Amniotic epithelial cell (primary cell): ENCODE measurements around the gene NOSIP.
"Not testable (repeated sequence)": the region's sequence is repeated elsewhere in the genome, so short reads cannot be mapped to it uniquely, and the experiment has no call there.

Experiments
- DNase-seq: peaks from one replicate; pipeline ENCODE4 v3.0.0-alpha.2; 2010; ENCODE audit warnings: low read depth

The NOSIP gene

GRCh38 chr19:49580264-49581006, at the start of gene NOSIP:
Gene NOSIP, minus strand, starts transcription at chr19:49580556. Its CDS starts 19,865 bp downstream, at chr19:49560691.
- DNase-seq = peak; percentile 95

DNA sequence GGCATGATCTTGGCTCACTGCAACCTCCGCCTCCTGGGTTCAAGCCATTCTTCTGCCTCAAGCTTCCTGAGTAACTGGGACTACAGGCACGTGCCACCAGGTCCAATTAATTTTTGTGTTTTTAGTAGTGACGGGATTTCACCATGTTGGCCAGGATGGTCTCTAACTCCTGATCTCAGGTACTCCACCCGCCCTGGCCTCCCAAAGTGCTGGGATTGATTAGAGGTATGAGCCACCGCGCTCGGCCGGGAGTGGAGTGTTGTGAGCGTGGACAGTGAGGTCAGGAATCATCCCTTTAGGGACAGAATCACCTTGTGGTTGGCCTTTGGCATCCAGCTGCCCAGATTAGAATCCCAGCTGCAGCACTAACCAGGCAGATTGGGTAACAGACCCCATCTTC, 49.3 kb upstream of the NOSIP start:
- DNase-seq = no peak

DNA sequence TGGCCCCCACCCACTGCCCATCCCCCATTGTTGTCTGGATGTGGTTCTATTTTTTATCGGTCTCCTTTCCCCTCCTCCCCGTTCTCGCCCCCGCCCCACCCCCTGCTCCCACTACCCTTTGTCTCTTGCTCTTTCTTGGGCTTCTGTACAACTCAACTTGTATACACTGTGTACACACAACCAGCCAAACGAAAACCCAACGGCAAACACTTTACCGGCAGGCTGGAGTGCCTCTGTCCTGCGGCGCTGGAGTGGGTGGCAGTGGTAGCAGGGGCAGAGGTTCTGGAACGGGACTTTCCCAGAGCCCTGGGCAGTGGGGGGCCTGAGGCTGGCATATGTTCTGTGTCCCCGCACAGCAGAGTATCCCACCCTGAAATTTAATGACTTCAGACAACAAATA, 45.9 kb upstream of the NOSIP start:
- DNase-seq = no peak

- DNase-seq = no peak
Observed at GRCh38 chr19:49624967-49625910, 44.9 kb upstream of the NOSIP start.

DNA sequence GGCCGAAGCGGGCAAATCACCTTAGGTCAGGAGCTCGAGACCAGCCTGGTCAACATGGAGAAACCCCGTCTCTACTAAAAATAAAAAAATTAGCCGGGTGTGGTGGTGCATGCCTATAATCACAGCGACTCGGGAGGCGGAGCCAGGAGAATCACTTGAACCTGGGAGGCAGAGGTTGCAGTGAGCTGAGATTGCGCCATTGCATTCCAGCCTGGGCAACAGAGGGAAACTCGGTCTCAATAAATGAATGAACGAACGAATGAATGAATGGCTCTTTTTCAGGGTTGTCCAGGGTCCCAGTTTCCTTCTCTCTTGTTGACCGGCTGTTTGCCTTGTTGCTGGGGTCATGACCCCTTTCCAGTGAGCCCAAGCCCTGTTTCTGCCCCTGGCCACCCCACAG, 37.5 kb upstream of the NOSIP start:
- not testable (repeated sequence) for DNase-seq

DNA sequence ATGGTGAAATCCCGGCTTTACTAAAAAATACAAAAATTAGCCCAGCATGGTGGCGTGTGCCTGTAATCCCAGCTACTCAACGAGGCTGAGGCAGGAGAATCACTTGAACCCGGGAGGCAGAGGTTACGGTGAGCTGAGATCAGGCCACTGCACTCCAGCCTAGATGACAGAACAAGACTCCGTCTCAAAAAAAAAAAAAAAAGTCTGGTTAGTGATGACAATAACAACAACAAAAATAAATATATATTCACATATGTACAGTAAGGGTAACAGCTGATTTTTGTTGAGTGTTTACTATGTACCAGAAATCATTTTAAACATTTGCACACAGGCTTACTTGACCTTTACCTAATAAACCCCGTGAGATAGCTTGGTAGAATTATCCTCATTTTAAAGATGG, 36.6 kb upstream of the NOSIP start:
- DNase-seq = no peak

DNA sequence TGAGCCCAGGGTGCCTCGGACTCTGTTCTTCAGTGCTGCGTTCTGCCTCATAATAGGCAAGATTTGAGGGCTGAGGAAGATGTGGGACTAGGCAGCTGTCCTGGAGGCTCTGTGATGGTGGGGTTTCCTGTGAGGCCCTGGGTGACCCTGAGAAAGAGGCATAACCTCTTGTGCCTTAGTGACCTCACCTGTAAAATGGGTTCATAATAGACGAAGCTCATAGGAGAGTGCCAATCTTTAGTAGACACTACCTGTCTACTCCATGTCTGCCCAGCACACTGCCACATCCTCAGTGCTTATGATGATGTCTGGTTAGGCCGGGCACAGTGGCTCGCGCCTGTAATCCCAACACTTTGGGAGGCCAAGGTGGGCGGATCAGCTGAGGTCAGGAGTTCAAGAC, 36.2 kb upstream of the NOSIP start:
- no peak for DNase-seq

DNA sequence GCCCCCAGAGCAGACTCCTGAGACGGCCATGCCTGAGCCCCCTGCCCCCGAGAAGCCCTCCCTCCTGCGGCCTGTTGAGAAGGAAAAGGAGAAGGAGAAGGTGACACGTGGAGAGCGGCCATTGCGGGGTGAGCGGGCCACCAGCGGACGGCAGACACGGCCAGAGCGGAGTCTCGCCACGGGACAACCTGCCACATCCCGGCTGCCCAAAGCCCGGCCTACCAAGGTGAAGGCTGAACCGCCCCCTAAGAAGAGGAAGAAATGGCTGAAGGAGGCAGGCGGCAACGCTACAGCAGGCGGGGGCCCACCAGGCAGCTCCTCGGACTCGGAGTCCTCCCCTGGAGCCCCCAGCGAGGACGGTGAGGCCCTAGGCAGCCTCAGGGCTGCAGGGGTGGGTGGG, 35.5 kb upstream of the NOSIP start:
- DNase-seq = no peak

GRCh38 chr19:49614096-49614833, 33.9 kb upstream of the NOSIP start:
- DNase-seq = peak; percentile 80

DNA sequence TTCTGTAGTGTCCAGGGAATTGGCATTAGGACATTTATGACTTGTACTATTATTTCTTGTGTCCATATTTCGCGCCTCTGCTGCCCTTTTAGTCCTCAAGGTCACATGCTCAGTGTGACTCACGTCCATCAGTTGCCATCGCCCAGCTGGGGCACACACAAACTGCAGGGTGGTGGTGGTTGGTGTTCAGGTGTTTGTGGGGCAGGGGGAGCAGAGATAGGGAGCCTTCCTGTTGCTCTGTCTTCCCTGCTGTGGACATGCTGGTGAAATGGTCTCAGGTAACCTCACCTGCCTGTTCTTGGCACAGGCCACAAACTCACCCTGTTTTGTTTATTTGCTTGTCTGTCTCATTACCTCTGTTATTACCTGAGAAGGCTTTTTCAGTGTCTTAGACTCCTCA, 33.0 kb upstream of the NOSIP start:
- peak; percentile 28 for DNase-seq

DNA sequence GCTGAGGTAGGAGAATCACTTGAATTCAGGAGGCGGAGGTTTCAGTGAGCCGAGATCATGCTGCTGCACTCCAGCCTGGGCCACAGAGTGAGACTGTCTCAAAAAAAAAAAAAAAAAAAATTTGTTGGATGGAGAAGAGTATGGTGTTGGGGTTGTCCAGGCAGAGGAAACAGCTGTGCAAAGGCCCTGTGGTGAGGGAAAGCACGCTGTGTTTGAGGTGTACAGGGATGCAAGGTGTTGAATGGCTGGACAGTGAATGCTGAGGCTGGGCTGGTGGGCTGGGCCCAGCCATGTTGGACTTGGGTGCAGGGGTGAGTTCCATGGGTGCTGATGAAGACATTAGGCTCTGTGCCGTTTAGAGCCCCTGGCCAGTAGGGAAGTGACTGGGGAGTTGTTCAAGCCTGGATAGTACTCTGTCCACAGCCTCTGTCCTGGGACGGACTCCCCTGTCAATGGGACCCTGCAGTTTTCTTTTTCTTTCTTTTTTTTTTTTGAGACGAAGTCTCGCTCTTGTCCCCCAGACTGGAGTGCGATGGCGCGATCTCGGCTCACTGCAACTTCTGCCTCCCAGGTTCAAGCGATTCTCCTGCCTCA, 29.2 kb upstream of the NOSIP start:
- DNase-seq = no peak

GRCh38 chr19:49605605-49606004, 25.2 kb upstream of the NOSIP start:
- no peak for DNase-seq

- no peak for DNase-seq
Observed at GRCh38 chr19:49602806-49603205, 22.4 kb upstream of the NOSIP start.

- DNase-seq = no peak
Observed at GRCh38 chr19:49601482-49602038, 21.2 kb upstream of the NOSIP start.

DNA sequence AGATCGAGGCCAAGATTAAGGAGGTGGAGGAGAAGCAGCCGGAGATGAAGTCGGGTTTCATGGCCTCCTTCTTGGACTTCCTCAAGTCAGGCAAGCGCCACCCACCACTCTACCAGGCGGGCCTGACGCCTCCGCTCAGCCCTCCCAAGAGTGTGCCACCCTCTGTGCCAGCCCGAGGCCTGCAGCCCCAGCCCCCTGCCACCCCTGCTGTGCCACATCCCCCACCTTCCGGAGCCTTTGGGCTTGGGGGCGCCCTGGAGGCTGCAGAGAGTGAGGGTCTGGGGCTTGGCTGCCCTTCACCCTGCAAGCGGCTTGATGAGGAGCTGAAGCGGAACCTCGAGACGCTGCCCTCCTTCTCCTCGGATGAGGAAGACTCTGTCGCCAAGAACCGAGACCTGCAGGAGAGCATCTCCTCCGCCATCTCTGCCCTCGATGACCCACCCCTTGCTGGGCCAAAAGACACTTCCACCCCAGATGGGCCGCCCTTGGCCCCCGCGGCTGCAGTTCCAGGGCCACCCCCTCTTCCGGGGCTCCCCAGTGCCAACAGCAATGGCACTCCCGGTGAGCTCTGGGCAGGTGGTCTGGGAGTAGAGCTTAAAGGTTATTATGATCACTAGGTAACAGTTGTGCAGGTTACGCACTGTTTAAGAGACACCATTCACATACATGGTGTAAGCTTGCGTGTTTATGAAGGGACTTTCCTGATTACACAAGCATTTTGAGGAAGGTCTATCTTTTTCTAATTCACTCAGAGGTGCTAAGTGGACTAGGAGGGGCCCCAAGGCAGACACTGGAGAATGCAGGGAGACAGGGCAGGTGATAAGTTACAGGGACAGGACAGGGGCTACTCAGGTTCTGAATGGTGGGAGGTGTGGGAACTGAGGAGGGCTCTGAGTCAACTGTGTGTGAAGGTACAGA, 19.3 kb upstream of the NOSIP start:
- no peak for DNase-seq

DNA sequence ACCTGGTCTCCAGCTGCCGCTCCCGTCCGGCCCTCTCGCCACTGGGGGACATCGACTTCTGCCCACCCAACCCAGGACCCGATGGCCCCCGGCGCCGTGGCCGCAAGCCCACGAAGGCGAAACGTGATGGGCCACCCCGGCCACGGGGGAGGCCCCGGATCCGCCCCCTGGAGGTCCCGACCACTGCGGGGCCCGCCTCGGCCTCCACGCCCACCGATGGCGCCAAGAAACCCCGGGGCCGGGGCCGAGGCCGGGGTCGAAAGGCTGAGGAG, 17.3 kb upstream of the NOSIP start:
- no peak for DNase-seq

DNA sequence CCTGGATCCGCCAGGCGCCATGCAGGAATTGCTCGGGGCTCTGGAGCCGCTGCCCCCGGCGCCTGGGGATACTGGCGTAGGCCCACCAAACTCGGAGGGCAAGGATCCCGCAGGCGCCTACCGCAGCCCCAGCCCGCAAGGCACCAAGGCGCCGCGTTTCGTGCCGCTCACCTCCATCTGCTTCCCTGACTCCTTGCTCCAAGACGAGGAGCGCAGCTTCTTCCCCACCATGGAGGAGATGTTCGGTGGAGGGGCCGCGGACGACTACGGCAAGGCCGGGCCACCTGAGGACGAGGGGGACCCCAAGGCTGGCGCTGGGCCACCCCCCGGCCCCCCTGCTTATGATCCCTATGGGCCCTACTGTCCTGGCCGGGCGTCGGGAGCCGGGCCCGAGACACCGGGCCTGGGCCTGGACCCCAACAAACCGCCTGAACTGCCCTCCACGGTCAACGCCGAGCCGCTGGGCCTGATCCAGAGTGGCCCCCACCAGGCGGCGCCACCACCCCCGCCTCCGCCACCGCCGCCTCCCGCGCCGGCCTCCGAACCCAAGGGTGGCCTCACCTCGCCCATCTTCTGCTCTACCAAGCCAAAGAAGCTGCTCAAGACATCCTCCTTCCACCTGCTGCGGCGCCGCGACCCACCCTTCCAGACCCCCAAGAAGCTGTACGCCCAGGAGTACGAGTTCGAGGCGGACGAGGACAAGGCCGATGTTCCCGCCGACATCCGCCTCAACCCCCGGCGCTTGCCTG, 16.8 kb upstream of the NOSIP start:
- DNase-seq = no peak

- no peak for DNase-seq
Observed at GRCh38 chr19:49596407-49596806, 16.1 kb upstream of the NOSIP start.

- DNase-seq = no peak
Observed at GRCh38 chr19:49595819-49596404, 15.6 kb upstream of the NOSIP start.
